Suprapubic skin (tissue), 4 donors: ENCODE results near the gene IKZF1.

Experiments
- CTCF ChIP-seq, 2 donors: fragments of 200-600 bp in 1 of 2; fragments of 450-650 bp in 1 of 2; sonication (generic) in 1 of 2; IDR thresholded peaks; one replicate each; pipeline ENCODE4 v1.5.1; 2016 to 2019; ENCODE audit warnings: antibody characterized with exemption in 2 of 2, mild to moderate bottlenecking in 1 of 2, moderate library complexity in 1 of 2
- POLR2A ChIP-seq, 2 donors: fragments of 450-650 bp; IDR thresholded peaks; one replicate each; pipeline ENCODE4 v1.6.1; 2017; ENCODE audit warnings: antibody characterized with exemption in 2 of 2, mild to moderate bottlenecking in 2 of 2, moderate library complexity in 2 of 2
- POLR2AphosphoS5 ChIP-seq, 3 donors: sonication (generic); formaldehyde crosslinking; IDR thresholded peaks; one replicate each; pipeline ENCODE4 v1.6.1; 2017; ENCODE audit warnings: antibody characterized with exemption in 3 of 3

GRCh38 chr7:50287129-50287528 is 17.4 kb upstream of the IKZF1 start:
- TF ChIP-seq POLR2A (IDR thresholded peaks at IDR 0.05) (no peak), POLR2AphosphoS5 (IDR thresholded peaks at IDR 0.05) (no peak), CTCF (IDR thresholded peaks at IDR 0.05) (no peak)
